Measurements from ENCODE around the gene UBASH3A. TPM values are rescaled to one million over a fixed set of nuclear protein-coding genes. Genes with fewer than 3 reads are reported as not detected.

UBASH3A gene
- total RNA-seq, 1 experiment from 2014 or later = 0.07 TPM

DNA sequence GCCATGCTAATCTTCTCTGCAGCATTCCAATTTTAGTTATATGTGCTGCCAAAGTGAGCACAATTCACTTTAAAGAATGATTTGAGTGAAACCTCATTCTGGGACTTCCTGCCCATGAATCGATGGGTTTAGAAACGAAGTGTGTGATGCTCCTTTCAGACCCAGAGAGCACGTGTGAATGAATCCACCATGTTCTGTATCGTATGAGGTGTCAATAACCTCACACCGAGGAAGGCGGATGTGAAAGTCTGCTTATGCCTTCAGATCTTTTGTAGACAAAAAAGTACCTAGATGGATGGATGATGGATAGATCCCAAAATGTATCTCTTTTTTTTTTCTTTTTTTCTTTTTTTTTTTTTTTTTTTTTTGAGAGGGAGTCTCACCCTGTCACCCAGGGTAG, 13.8 kb downstream of the UBASH3A start:
- TF ChIP-seq ZNF274 (IDR thresholded peaks at IDR 0.05; ENCODE audit: low read depth, low read length) (no peak), ZFX (IDR thresholded peaks at IDR 0.05) (no peak), YY1 (IDR thresholded peaks at IDR 0.05; ENCODE audit: extremely low read depth, insufficient replicate concordance, low read depth, low read length) (no peak)
- Histone ChIP-seq H4K20me1 (ENCODE audit: insufficient read depth) (no peaks in the 10 kb centered on the region), H3K4me1 (ENCODE audit: control insufficient read depth in 1 of 2, insufficient read depth in 2 of 2, low read length in 2 of 2) (peaks cover 9 to 16% of the 10 kb centered on the region in 2 experiments), H3K4me3 (replicated peaks in 1 of 2; ENCODE audit: low read depth in 1 of 2, low read length in 2 of 2) (no peak overlapping the region), H3K79me2 (ENCODE audit: insufficient read depth, low read length) (no peaks in the 10 kb centered on the region), H3K27me3 (ENCODE audit: insufficient read depth, low read length) (peaks cover 23% of the 10 kb centered on the region), H3K4me2 (ENCODE audit: low read length) (no peak overlapping the region), H2AFZ (ENCODE audit: low read depth, low read length, poor library complexity, severe bottlenecking) (no peak overlapping the region), H3K9ac (ENCODE audit: low read length) (no peak overlapping the region), H3K36me3 (ENCODE audit: control insufficient read depth in 1 of 2, insufficient read depth in 2 of 2, low read length in 2 of 2) (no peaks in the 10 kb centered on the region), H3K27ac (ENCODE audit: low read depth, low read length) (no peak overlapping the region), H3K9me2 (ENCODE audit: insufficient read depth) (no peaks in the 10 kb centered on the region), H3K9me3 (ENCODE audit: control insufficient read depth in 1 of 2, insufficient read depth in 1 of 2, low read depth in 1 of 2, low read length in 2 of 2) (no peaks in the 10 kb centered on the region)
- ATAC-seq (no peak), DNase-seq (ENCODE audit: low read depth, low spot score) (no peak)
- intact Hi-C loops (cut with micrococcal nuclease) = no loop called here
- POLR2A ChIA-PET = no interaction called here
- no TSS peak for BruUV-seq (replicated peaks)
- RAD21 ChIA-PET (ENCODE audit: low non-redundant PET in 1 of 2, low total read pairs in 2 of 2, uncharacterized antibody in 2 of 2, unreplicated experiment in 2 of 2) = interaction anchor here in 1 of 2 experiments (0.7 kb wide), 1 partner anchor 23 kb away, joined by 5 read pairs; no protein-coding TSS in a partner anchor
- CTCF ChIA-PET = no interaction called here

DNA sequence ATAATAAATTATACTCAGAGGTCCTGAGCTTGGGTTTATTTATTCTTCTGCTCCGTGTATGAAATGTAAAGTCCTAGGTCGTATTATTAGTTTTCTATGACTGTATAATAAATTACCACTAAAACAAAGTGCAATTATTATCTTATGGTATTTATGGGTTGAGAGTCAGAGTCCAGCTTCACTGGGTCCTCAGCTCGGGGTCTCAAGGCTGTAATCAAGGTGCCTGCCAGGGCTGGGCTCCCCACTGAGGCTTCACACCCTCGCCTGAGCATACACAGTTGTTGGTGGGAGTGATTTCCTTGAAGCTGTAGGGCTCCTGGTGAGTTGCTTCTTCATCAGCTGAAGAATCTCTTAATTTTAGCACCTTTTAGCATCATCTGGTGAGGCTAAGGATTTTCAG, 15.2 kb downstream of the UBASH3A start:
- RAD21 ChIA-PET (ENCODE audit: low non-redundant PET in 1 of 2, low total read pairs in 2 of 2, uncharacterized antibody in 2 of 2, unreplicated experiment in 2 of 2) = no interaction called here
- ATAC-seq (no peak), DNase-seq (ENCODE audit: low read depth, low spot score) (no peak)
- H3K27me3 ChIP-seq (ENCODE audit: insufficient read depth, low read length) = peaks cover 29% of the 10 kb centered on the region
- no peak overlapping the region for H3K4me3 ChIP-seq (replicated peaks in 1 of 2; ENCODE audit: low read depth in 1 of 2, low read length in 2 of 2)
- H4K20me1 ChIP-seq (ENCODE audit: insufficient read depth) = no peaks in the 10 kb centered on the region
- no peak overlapping the region for H3K4me2 ChIP-seq (ENCODE audit: low read length)
- no peak overlapping the region for H2AFZ ChIP-seq (ENCODE audit: low read depth, low read length, poor library complexity, severe bottlenecking)
- no peak overlapping the region for H3K9ac ChIP-seq (ENCODE audit: low read length)
- CTCF ChIA-PET = no interaction called here
- POLR2A ChIA-PET = no interaction called here
- BruUV-seq (replicated peaks) = no TSS peak
- no peaks in the 10 kb centered on the region for H3K9me2 ChIP-seq (ENCODE audit: insufficient read depth)
- intact Hi-C loops (cut with micrococcal nuclease) = no loop called here
- no peaks in the 10 kb centered on the region for H3K79me2 ChIP-seq (ENCODE audit: insufficient read depth, low read length)
- no peaks in the 10 kb centered on the region for H3K9me3 ChIP-seq (ENCODE audit: control insufficient read depth in 1 of 2, insufficient read depth in 1 of 2, low read depth in 1 of 2, low read length in 2 of 2)
- H3K36me3 ChIP-seq (ENCODE audit: control insufficient read depth in 1 of 2, insufficient read depth in 2 of 2, low read length in 2 of 2) = no peaks in the 10 kb centered on the region
- TF ChIP-seq JUND (IDR thresholded peaks at IDR 0.05) (no peak), SP1 (IDR thresholded peaks at IDR 0.05; ENCODE audit: low read depth) (no peak), EGR1 (IDR thresholded peaks at IDR 0.05; ENCODE audit: low read depth) (no peak), ELF1 (IDR thresholded peaks at IDR 0.05; ENCODE audit: borderline replicate concordance, low read depth) (no peak), FOSL1 (IDR thresholded peaks at IDR 0.05; ENCODE audit: low read depth) (no peak), CBX3 (IDR thresholded peaks at IDR 0.05; ENCODE audit: low read depth) (no peak), POLR2AphosphoS5 (IDR thresholded peaks at IDR 0.05; ENCODE audit: low read depth, low read length) (no peak), YY1 (IDR thresholded peaks at IDR 0.05; ENCODE audit: extremely low read depth, insufficient replicate concordance, low read depth, low read length) (no peak), EZH2 (IDR thresholded peaks at IDR 0.05) (no peak), TCF7L2 (IDR thresholded peaks at IDR 0.05; ENCODE audit: borderline replicate concordance, extremely low read depth, insufficient read depth, insufficient read length) (no peak)
- TF ChIP-seq, protein P1, sequence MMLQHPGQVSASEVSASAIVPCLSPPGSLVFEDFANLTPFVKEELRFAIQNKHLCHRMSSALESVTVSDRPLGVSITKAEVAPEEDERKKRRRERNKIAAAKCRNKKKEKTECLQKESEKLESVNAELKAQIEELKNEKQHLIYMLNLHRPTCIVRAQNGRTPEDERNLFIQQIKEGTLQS (IDR thresholded peaks at IDR 0.05) = no peak
- H3K4me1 ChIP-seq (ENCODE audit: control insufficient read depth in 1 of 2, insufficient read depth in 2 of 2, low read length in 2 of 2) = peaks cover 9 to 16% of the 10 kb centered on the region in 2 experiments
- no peak overlapping the region for H3K27ac ChIP-seq (ENCODE audit: low read depth, low read length)

Measured in HCT116 (cell line).